Activated T-helper 9 cell treated with anti-CD3 and anti-CD28 coated beads, Interleukin-2, amount 50 U/mL, for 16 hours (primary cell): ENCODE measurements around the gene CDH8.

ENCODE experiments used
- DNase-seq: peaks from one replicate; pipeline ENCODE4 v3.0.0-alpha.2; 2020; ENCODE audit warnings: low read depth

Gene CDH8

GRCh38 chr16:61617219-61617783, 418.9 kb downstream of the CDH8 start:
- DNase-seq = no peak

DNA sequence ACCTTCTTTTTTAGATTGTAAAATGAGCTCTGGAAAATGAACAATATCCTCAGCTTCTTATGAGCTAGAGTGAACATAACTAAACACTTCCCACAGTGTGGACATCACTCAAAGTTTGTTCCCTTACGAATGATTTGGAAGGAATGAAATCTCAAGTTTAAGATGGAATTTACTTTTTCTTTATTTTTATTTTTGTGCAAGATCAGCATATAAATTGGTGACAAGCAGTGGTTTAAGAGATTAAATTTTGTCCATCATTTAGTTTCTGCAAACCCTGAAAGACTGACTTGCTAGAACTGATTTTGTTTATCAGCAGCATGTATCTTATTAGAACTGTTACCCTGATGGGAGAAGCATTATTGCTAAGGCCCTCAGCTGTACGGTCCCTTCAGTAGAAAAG, 420.1 kb downstream of the CDH8 start:
- DNase-seq = no peak

GRCh38 chr16:61611847-61612491, 424.3 kb downstream of the CDH8 start:
- DNase-seq = no peak

DNA sequence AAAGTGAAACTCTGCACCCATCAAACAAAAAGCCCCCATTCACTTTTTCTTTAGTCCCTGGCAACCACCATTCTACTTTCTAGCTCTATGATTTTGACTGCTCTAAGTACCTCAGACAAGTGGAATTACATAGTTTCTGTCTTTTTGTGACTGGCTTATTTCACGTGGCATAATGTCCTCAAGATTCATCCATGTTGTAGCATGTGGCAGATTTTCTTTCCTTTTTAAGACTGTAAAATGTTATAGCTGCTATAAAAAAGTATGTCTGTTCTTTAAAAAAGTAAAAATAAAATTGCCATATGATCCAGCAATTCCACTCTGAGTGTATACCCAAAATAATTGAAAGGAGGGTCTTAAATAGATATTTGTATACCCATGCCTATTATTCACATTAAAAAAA, 429.7 kb downstream of the CDH8 start:
- DNase-seq = no peak
